ENCODE results near the gene APOBEC3F. TPM values are rescaled to one million over a fixed set of nuclear protein-coding genes. Genes with fewer than 3 reads are reported as not detected.

APOBEC3F gene
- total and polyA plus RNA-seq, 10 of the 15 experiments (the other 5 are each of a cell fraction or from before 2014, with no cell fraction given), result 7.4 to 29.1 (median 12.8) TPM

GRCh38 chr22:39097098-39098020 lies 56.7 kb downstream of the APOBEC3F start, which contains the start of gene APOBEC3H (continued):
- TF ChIP-seq NR2C1 (IDR thresholded peaks at IDR 0.05) (no peak), HDAC6 (IDR thresholded peaks at IDR 0.05; ENCODE audit: unreplicated experiment) (no peak), BHLHE40 (IDR thresholded peaks at IDR 0.05; ENCODE audit: borderline replicate concordance in 1 of 2, low read depth in 2 of 2, low read length in 1 of 2) (peak in 1 of 2 experiments; percentile 64; a peak in 2 of 4 replicates), CREB1 (IDR thresholded peaks at IDR 0.05; ENCODE audit: low read depth) (no peak), SP1 (IDR thresholded peaks at IDR 0.05; ENCODE audit: low read depth, low read length) (no peak), IKZF2 (IDR thresholded peaks at IDR 0.05) (peak; percentile 76 to 81), MYB (IDR thresholded peaks at IDR 0.05; ENCODE audit: borderline replicate concordance, low read depth, low read length) (no peak), CBX3 (IDR thresholded peaks at IDR 0.05; ENCODE audit: borderline replicate concordance, low read depth) (no peak), SIX5 (IDR thresholded peaks at IDR 0.05; ENCODE audit: low read depth, low read length, severe bottlenecking) (no peak), SUZ12 (IDR thresholded peaks at IDR 0.05; ENCODE audit: unreplicated experiment) (no peak), BCLAF1 (IDR thresholded peaks at IDR 0.05) (no peak), SREBF2 (IDR thresholded peaks at IDR 0.05; ENCODE audit: low read length) (no peak), CBX5 (IDR thresholded peaks at IDR 0.05; ENCODE audit: low read depth) (no peak), HDGF (IDR thresholded peaks at IDR 0.05) (0 out of 2 replicates have a peak, but pooled peaks have one; percentile 57), GATAD2B (conservative IDR thresholded peaks at IDR 0.05; ENCODE audit: low read depth) (peak; percentile 86), TCF3 (IDR thresholded peaks at IDR 0.05; ENCODE audit: borderline replicate concordance, insufficient read depth, low read depth, low read length) (no peak), SPI1 (IDR thresholded peaks at IDR 0.05; ENCODE audit: borderline replicate concordance, insufficient read depth, low read depth, low read length) (peak; percentile 22; the same call in 1 of the 2 replicates)
- TF ChIP-seq, protein P1, sequence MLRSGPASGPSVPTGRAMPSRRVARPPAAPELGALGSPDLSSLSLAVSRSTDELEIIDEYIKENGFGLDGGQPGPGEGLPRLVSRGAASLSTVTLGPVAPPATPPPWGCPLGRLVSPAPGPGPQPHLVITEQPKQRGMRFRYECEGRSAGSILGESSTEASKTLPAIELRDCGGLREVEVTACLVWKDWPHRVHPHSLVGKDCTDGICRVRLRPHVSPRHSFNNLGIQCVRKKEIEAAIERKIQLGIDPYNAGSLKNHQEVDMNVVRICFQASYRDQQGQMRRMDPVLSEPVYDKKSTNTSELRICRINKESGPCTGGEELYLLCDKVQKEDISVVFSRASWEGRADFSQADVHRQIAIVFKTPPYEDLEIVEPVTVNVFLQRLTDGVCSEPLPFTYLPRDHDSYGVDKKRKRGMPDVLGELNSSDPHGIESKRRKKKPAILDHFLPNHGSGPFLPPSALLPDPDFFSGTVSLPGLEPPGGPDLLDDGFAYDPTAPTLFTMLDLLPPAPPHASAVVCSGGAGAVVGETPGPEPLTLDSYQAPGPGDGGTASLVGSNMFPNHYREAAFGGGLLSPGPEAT (IDR thresholded peaks at IDR 0.05; ENCODE audit: low read depth), result peak; percentile 62; the same call in 1 of the 2 replicates
- TF ChIP-seq, protein P2, sequence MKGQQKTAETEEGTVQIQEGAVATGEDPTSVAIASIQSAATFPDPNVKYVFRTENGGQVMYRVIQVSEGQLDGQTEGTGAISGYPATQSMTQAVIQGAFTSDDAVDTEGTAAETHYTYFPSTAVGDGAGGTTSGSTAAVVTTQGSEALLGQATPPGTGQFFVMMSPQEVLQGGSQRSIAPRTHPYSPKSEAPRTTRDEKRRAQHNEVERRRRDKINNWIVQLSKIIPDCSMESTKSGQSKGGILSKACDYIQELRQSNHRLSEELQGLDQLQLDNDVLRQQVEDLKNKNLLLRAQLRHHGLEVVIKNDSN (IDR thresholded peaks at IDR 0.05; ENCODE audit: borderline replicate concordance, extremely low read length, insufficient read depth, low read depth, low read length), result no peak
- TF ChIP-seq, protein P3, sequence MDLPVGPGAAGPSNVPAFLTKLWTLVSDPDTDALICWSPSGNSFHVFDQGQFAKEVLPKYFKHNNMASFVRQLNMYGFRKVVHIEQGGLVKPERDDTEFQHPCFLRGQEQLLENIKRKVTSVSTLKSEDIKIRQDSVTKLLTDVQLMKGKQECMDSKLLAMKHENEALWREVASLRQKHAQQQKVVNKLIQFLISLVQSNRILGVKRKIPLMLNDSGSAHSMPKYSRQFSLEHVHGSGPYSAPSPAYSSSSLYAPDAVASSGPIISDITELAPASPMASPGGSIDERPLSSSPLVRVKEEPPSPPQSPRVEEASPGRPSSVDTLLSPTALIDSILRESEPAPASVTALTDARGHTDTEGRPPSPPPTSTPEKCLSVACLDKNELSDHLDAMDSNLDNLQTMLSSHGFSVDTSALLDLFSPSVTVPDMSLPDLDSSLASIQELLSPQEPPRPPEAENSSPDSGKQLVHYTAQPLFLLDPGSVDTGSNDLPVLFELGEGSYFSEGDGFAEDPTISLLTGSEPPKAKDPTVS (IDR thresholded peaks at IDR 0.05; ENCODE audit: low read depth, low read length), result no peak
